Stromal cell of bone marrow (primary cell): ENCODE measurements around the gene SLC25A39.
"Not testable (repeated sequence)": the region's sequence is repeated elsewhere in the genome, so short reads cannot be mapped to it uniquely, and the experiment has no call there.

Experiments used
- DNase-seq: peaks from one replicate; pipeline ENCODE4 v3.0.0-alpha.2; 2012; ENCODE audit warnings: low read depth

Gene SLC25A39

DNA sequence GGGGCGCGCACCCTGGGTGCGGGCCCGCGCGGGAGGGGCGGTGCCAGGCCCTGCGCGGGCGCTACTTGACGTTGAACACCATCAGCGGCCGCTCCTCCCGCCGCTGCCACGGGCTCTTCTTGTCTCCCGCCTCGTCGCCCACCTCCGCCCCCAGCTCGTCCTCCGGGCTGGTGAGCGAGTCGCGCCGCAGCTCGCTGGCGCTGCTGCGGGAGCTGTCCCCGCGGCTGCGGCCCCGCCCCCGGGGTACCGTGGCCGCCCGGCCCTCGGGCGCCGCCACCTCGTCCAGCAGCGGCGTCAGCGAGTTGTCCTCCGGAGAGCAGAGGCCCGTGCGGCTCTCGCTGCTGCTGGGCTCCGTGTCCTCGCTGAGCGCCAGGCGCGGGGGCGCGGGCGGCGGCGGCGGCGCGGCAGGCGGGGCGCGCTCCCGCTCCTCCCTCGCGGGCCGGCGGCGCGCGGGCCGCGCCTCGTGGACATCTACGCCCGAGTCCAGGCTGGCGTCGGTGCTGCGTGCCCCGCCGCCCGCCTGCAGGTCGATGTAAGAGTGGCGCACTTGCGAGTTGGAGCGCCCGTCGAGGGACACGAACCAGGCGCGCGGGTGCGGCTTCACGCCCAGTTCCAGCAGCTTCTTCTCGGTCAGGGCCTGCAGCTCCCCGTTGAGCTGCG, 29.2 kb upstream of the SLC25A39 start:
- no peak for DNase-seq

DNA sequence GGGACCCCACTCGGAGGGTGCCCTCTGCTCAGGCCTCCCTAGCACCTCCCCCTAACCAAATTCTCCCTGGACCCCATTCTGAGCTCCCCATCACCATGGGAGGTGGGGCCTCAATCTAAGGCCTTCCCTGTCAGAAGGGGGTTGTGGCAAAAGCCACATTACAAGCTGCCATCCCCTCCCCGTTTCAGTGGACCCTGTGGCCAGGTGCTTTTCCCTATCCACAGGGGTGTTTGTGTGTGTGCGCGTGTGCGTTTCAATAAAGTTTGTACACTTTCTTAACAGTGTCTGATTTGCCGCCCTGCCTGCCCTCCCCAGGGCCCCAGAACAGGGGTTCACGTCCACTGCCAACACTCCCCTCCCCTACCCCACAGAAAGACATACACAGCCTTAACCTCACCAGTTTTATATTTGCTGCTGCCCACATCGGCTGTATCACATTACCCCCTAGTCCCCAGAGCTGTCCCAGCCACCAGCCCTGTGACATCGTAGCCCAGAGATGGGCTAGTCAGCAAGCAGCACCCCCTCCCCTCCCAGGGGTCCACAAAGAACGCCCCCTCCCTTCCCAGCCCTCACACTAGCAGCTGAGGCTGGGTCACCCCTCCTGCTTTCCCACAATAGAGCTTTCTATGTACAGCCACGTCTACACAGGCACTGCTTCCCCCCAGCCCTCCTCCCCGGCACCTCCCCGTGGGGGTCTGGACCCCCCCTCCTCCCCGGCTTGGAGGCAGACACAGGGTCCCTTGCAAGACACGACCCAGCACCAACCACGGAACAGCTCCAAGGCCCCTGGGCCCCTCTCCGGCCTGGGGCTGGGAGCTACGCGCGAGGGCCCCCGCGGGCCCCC, 28.4 kb upstream of the SLC25A39 start:
- DNase-seq, result no peak

DNA sequence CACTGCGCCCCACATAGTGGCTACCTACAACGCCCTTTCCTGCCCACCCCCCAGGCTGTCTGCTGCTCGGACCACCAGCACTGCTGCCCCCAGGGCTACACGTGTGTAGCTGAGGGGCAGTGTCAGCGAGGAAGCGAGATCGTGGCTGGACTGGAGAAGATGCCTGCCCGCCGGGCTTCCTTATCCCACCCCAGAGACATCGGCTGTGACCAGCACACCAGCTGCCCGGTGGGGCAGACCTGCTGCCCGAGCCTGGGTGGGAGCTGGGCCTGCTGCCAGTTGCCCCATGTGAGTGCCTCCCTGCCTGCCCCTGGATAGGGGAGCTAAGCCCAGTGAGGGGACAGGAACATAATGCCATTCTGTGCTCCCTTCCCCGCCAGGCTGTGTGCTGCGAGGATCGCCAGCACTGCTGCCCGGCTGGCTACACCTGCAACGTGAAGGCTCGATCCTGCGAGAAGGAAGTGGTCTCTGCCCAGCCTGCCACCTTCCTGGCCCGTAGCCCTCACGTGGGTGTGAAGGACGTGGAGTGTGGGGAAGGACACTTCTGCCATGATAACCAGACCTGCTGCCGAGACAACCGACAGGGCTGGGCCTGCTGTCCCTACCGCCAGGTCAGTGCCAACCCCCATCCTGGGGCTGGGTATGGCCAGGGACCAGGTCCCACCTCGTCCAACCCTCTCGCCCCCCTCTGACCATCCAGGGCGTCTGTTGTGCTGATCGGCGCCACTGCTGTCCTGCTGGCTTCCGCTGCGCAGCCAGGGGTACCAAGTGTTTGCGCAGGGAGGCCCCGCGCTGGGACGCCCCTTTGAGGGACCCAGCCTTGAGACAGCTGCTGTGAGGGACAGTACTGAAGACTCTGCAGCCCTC, 27.6 kb upstream of the SLC25A39 start:
- no peak for DNase-seq

DNA sequence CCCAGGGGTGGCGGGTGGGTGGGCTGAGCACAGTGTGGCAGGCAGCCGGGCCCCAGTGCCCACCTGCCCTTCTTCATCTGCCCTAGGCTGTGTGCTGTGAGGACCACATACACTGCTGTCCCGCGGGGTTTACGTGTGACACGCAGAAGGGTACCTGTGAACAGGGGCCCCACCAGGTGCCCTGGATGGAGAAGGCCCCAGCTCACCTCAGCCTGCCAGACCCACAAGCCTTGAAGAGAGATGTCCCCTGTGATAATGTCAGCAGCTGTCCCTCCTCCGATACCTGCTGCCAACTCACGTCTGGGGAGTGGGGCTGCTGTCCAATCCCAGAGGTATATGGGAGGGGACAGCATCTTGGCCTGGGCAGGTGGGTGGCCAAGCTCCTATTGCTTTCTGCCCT, 26.8 kb upstream of the SLC25A39 start:
- DNase-seq, result no peak

DNA sequence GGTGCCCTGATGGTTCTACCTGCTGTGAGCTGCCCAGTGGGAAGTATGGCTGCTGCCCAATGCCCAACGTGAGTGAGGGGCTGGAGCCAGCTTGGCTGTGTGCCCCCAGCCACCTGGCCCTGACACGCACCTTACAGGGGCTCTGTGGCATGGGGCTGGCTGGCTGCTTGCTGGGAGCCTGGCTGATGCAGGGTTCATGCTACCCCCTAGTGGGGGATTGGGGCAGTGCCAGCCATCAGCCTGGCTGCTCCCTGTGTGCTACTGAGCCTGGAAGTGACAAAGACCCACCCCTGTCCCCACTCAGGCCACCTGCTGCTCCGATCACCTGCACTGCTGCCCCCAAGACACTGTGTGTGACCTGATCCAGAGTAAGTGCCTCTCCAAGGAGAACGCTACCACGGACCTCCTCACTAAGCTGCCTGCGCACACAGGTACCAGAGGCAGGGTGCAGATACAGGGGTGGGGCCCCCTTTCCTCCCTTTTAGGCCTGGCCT, 26.2 kb upstream of the SLC25A39 start:
- no peak for DNase-seq

DNA sequence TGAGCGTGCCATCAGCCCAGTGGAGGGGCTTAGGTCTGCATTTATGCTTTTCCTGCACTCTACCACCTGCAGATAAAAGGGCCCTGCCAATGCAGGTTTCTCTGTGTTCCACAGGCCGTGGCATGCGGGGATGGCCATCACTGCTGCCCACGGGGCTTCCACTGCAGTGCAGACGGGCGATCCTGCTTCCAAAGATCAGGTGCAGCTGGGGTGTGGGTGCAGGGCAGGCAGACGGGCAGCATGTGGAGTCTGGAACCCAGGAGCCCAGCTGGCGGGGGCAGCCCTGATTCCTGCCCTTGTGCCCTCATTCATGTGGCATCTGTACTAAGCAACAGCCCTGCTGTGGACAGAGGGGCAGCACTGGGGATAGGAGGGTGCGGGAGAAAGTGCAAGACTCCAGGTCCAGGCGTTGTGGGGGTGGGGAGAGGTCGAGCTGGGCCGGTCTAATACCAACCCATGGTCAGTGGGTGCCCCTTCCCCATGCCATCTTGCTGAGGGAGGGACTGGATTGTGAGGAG, 25.0 kb upstream of the SLC25A39 start:
- no peak for DNase-seq

DNA sequence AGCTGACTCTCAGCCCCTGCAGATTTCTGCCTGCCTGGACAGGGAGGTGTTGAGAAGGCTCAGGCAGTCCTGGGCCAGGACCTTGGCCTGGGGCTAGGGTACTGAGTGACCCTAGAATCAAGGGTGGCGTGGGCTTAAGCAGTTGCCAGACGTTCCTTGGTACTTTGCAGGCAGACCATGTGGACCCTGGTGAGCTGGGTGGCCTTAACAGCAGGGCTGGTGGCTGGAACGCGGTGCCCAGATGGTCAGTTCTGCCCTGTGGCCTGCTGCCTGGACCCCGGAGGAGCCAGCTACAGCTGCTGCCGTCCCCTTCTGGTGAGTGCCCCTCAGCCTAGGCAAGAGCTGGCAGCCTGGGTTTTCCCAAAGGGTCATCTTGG, 24.4 kb upstream of the SLC25A39 start:
- no peak for DNase-seq

DNA sequence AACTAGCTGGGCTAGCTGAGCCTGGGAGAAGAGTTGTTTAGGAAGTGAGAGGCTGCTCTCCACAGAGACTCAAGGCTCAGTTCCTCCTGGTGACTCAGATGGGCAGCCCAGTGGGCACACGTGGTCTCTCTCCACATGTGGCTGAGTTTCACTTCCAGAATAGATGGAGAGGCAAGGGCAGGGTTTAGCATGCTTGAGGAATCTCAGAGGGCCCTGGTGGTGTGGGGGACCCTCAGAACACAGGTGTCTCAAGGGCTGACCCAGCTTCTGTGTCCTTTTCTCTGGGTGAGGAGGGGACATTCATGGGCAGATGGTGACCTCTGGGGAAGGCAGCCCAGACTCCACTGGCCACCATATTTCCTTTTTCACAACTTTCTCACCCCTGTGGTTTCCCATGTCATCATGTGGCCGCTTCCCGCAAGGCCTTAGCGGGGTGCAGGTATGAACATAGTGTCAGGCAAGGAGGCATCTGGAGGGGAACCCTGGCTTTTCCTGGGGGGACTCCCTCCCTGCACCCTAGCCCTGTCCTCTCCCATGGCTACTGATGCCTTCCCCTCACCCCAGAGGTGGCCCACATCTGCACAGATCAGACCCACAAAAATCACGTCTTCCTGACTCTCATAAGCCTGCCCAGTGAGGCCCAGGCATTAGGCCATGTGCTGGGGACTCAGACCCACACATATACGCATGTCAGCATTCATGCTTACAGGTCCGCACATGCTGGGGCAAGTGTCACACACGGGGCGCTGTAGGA, 23.8 kb upstream of the SLC25A39 start:
- DNase-seq, result no peak

DNA sequence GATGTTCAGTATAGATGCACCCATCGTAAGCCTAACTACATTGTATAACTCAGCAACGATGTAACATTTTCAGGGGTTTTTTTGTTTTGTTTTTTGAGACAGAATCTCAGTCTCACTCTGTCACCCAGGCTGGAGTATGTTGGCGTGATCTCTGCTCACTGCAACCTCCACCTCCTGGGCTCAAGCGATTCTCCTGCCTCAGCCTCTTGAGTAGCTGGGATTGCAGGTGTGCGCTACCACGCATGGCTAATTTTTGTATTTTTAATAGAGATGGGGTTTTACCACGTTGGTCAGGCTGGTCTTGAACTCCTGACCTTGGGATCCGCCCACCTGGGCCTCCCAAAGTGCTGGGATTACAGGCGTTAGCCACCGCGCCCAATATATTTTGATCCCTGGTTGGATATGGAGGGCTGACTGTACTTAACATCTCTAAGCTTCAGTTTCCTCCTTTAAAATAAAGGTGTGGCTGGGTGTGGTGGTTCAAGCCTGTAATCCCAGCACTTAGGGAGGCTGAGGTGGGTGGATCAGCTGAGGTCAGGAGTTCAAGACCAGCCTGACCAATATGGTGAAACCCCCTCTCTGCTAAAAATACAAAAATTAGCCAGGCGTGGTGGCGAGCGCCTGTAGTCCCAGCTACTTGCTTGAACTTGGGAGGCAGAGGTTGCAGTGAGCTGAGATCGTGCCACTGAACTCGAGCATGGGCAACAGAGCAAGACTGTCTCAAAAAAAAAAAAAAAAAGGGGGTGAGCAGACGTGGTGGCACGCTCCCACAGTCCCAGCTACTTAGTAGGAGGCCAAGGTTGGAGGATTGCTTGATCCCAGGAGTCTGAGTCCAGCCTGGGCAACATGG, 22.8 kb upstream of the SLC25A39 start:
- not testable (repeated sequence) for DNase-seq

DNA sequence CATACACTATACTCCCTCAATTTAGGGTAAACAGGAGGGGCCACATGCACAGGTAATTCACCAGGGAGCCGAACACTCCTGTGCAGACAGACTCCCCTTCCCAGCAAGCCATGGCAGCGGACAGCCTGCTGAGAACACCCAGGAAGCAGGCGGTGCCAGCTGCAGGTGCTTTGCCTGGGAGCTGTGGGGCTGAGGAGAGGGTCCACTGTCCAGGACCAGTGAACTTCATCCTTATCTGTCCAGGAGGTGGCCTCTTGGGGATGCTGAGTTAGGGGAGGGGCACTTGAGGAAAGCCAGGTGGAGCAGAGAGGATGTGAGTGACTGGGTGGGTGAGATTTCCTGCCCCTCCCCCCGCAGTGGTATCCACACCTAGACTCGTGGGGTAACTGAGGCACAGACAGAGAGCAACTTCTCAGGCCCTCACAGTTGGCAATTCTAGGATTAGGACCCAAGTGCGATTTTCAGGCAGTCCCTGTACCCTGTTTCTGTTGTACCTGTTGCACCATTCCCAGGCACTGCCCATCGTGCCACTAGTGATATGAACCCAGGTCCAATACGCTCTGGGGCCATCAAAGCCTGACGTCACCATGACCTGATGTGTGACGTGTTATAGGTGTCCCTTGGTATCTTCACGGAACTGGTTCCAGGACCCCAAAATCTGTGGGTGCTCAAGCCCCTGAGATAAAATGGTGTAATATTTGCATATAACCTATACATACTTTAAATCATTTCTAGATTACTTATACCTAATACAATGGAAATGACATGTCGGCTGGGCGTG, 21.6 kb upstream of the SLC25A39 start:
- no peak for DNase-seq

DNA sequence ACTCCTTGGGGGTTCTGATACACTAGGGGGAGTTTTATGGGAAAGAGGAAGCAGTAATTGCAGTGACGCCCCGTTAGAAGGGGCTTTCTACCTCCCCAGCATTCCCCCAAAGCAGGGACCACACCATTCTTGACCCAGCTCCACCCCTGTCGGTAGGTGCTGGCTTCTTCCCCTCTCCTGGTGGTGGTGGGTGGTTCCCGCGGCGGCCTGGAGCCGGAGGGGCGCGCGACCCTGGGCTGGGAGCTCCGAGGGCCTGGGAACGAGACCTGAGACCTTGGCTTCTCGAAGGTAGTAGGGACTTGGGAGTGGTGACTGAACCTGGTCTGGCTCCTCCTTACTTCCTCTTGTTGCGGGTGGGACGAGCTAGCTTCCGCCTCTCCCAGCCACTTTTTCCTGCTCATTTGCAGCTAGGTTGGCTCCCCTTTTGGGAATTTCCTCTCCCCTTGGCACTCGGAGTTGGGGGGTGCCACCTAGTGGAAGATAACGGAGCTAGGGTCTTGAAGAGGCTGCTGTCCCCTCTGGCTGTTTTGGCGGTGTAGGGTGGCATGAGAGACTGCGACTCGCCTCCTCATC, 20.9 kb upstream of the SLC25A39 start:
- DNase-seq, result no peak

DNA sequence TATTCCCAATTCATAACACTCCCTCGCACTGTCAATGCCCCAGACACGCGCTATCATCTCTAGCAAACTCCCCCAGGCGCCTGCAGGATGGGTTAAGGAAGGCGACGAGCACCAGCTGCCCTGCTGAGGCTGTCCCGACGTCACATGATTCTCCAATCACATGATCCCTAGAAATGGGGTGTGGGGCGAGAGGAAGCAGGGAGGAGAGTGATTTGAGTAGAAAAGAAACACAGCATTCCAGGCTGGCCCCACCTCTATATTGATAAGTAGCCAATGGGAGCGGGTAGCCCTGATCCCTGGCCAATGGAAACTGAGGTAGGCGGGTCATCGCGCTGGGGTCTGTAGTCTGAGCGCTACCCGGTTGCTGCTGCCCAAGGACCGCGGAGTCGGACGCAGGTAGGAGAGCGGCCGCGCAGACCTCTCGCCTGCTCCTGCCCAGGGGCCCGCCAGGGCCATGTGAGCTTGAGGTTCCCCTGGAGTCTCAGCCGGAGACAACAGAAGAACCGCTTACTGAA, 20.4 kb upstream of the SLC25A39 start, which contains the start of gene GRN:
Gene GRN, plus strand, starts transcription at position 364 of the 515 bp plus-strand sequence. CDS start 3,863 bp downstream, outside the sequence.
- DNase-seq, result peak; percentile 99

DNA sequence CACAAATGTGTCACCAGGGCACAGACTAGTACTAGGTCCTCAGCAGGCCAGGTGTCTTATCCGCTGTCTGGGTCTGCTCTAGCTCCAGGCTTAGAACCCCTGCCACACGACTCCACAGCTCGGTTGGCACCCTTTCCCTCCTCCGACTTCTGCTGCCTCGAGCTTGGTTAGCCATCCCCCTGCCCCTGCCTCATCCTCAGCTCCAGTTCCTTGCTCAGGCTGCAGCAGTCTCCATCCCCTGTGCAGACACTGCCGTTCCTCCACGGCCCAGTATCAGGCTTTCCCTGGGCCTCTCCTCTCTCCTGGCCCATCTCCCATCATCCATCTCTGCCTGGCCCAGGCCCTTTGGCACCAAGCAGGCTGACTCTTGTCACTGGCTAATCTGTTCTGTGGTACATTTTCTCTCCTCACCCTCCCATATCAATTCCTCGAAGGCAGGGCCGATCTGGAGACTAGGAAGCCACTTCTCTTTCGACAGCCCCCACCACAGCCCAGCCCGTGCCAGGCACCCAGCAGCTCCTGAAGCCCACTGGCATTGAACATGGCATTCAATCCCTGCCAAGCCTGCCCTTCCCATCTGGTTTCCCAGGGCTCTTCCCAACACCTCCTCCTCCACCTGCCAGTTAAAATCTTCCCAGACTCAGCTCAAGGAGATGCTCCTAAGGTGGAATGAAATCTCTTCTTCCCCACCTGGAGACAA, 19.0 kb upstream of the SLC25A39 start:
- DNase-seq, result no peak

DNA sequence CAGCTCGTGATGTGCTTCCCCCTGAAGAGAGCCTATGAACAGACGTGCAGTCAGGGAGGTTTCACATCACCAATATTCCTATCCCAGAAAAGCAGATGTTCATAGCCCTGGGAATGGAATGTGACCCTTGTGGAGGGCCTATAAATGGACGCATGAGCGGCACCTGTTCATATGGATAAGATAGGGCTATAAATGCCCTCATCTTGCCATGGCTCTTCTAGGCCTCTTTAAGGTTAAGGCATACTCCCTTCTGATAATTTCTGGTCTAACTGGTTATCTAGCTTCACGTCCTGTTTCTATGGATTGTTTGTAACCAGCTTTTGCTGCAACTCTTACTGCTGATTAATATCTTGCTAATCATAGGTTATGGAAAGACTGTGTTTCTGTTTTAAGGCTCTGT, 15.9 kb upstream of the SLC25A39 start:
- DNase-seq, result not testable (repeated sequence)

DNA sequence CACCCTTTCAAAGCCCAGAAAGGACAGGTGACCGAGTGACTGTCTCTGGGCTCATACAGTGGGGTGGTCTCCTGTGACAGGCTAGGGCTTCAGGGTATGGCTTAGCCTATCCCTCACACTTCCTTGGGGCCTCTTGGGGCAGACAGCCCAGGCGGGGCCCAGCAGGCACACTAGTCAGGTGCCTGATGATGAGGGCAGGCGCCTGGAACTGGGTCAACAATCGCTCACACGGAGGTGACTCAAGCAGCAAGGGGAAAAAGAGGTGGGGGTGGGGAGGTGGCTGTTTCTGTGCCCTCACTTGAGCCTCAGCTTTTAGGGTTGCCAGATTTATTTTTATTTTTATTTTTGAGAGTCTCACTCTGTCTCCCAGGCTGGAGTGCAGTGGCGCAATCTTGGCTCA, 14.1 kb upstream of the SLC25A39 start:
- DNase-seq, result no peak

DNA sequence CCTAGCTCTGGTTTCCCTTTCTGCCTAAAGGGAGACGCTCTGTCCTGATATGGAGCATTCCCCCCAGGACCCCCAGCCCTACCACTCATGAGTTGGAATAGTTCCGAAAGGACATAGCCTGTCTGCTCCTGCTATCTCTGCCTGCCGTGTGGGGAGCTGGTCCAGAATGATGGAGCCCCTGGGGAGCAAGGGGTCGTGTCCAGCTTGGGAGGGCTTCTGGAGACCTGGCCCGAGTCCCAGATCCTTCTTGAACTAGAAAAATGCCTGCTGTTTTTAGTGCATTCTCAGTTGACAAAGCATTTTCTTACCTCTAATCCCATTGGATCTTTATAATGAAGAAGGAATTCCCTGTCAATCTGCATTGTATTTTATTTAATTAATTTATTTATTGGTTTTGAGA, 11.3 kb upstream of the SLC25A39 start:
- no peak for DNase-seq

DNA sequence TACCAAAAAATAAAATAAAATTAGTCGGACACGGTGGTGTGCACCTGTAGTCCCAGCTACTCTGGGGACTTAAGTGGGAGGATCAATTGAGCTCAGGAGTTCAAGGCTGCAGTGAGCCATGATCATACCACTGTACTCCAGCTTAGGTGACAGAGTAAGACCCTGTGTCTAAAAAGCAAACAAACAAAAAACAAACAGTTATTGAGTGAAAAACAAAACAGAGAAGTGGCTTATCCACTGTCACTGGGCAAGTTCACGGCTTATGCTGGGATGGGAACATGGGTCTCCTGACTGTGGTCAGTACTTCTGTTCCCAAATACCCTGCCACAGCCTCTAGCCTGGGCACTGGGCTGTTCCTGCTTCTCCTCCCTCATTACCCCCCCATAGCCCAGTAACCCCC, 10.9 kb upstream of the SLC25A39 start:
- DNase-seq, result no peak

DNA sequence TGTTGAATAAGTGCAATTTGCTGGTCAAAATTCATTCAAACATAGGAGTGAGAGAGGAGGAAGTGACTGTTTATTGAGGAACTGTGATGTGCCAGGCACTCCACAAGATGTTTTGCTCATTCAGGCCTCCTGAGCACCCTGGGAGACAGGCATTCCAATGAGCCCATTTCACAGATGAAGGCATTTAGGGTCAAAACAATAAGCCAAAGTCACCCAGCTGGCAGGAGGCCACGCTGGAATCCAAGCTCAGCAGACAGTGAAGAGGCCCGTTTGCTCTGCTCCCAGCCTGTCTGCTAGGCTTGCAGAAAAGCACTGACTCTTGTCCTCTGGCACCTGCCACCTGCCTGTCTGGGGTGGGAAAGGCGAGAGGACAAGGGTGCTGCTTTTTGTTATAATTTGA, 10.1 kb upstream of the SLC25A39 start:
- DNase-seq, result no peak
